GM21576 (cell line): ENCODE data around the gene C16orf86.
A peak's percentile ranks its signal among the peaks of the same experiment; 100 is the strongest.

Source experiments
- ATAC-seq: cut with Tn5 transposase; IDR thresholded peaks from one replicate; pipeline ENCODE4 v1.9.1; 2021; ENCODE audit warnings: mild to moderate bottlenecking, moderate library complexity; ENCODE audit not compliant: unreplicated experiment

Gene C16orf86

GRCh38 chr16:67653789-67654402 lies 12.7 kb upstream of the C16orf86 start:
- ATAC-seq = no peak

DNA sequence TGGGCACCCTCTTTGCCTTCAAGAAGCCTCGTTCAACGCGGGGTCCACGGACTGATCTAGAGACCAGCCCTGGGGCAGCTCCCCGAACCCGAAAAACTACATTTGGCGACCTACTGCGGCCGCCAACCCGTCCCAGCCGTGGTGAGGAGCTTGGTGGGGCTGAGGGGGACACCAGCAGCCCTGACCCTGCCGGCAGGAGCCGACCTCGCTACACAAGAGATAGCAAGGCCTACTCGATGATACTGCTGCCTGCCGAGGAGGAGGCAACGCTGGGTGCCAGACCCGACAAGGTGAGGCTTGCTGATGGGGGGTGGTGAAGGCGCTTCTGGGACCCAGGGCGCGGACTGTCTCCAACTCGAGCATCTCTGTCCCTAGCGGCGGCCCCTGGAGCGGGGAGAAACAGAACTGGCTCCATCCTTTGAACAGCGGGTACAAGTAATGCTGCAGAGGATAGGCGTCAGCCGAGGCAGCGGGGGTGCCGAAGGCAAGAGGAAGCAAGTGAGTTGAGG lies 12.2 kb upstream of the C16orf86 start:
- ATAC-seq = no peak

GRCh38 chr16:67655363-67655762 lies 11.3 kb upstream of the C16orf86 start:
- no peak for ATAC-seq

- ATAC-seq = no peak
Measured at GRCh38 chr16:67656344-67657016, 10.1 kb upstream of the C16orf86 start.

GRCh38 chr16:67657017-67657608 lies 9.5 kb upstream of the C16orf86 start:
- no peak for ATAC-seq

GRCh38 chr16:67657751-67658518 lies 8.7 kb upstream of the C16orf86 start:
- no peak for ATAC-seq

DNA sequence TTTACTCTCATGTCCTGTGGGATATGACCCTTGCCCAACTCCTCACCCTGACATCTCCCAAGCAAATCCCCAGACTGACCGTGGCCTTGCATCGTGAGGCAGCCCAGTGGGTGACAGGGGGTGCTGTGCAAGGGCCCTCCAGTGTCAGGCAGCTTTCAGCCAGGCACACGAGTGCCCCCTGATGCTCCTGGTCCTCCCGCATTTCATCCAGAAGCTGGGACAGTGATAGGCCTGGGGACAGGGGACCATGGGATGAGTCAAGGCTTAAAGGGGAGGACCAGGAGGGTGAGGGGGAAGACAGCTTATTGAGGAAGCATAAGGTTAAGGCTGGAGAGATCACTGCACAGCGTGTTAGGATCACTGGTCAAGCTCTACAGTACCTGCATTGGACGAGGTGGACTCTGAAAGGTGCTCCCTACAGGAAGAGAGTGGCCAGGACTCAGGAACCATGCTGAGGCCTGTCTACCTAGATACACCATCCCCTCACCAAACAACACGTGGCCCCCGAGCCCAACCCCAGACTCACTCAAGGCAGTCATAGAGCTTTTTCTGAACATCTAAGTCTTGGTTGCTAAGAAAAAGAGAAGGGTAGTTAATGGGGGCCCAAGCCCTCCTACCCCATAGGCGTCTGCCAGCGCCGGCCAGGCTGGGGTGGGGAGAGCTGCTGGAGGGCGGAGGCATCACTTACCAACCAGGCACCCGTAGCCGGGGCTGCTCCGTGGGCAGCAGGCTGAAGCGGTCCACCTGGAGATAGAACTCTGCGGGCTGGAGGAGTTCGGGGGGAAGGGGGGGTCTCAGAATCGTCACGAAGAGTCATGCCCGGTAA lies 7.6 kb upstream of the C16orf86 start:
- no peak for ATAC-seq

GRCh38 chr16:67659675-67660563 lies 6.7 kb upstream of the C16orf86 start, which contains the start of gene ACD:
ACD (minus strand) TSS chr16:67660260; CDS start chr16:67660220, 40 bp downstream.
- peak; percentile 47 for ATAC-seq

GRCh38 chr16:67660564-67661028 lies 6.0 kb upstream of the C16orf86 start, which contains the start of gene PARD6A:
PARD6A (plus strand) TSS chr16:67660960; CDS start chr16:67661039, 79 bp downstream.
- ATAC-seq = peak; percentile 73

GRCh38 chr16:67661101-67661761 lies 5.4 kb upstream of the C16orf86 start:
- ATAC-seq = no peak

- ATAC-seq = no peak
Measured at GRCh38 chr16:67661886-67662652, 4.5 kb upstream of the C16orf86 start.

- no peak for ATAC-seq
Measured at GRCh38 chr16:67662653-67663010, 4.0 kb upstream of the C16orf86 start.

- no peak for ATAC-seq
Measured at GRCh38 chr16:67663151-67663876, 3.3 kb upstream of the C16orf86 start.

- no peak for ATAC-seq
Measured at GRCh38 chr16:67663877-67664222, 2.8 kb upstream of the C16orf86 start.

DNA sequence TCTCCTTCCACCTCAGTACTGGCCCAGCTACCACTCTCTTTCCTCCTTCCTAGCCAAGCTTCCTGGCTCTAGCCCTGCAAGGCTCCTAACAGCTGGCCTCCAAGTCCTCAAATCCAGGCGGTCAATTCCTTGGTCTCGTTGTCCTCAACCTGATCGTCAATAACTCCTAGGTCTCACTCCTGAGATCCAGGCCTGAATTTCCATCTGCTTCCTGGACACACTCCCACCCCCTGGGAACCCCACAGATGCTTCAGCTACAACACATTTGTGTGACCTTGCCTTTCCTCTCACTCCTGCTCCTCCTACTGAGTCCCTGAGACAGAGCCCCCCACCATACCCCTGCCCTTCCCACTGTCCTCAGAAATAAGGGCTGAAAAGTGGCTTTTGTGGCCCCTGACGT lies 2.4 kb upstream of the C16orf86 start:
- no peak for ATAC-seq

- ATAC-seq = no peak
Measured at GRCh38 chr16:67664871-67665270, 1.7 kb upstream of the C16orf86 start.

GRCh38 chr16:67665598-67665997 lies 1.0 kb upstream of the C16orf86 start:
- ATAC-seq = no peak
